GM21381 (cell line): ENCODE measurements around the gene RDH5.

ENCODE experiments used
- ATAC-seq: cut with Tn5 transposase; IDR thresholded peaks from one replicate; pipeline ENCODE4 v1.9.1; 2021; ENCODE audit warnings: mild to moderate bottlenecking, moderate library complexity; ENCODE audit not compliant: unreplicated experiment

RDH5 gene

DNA sequence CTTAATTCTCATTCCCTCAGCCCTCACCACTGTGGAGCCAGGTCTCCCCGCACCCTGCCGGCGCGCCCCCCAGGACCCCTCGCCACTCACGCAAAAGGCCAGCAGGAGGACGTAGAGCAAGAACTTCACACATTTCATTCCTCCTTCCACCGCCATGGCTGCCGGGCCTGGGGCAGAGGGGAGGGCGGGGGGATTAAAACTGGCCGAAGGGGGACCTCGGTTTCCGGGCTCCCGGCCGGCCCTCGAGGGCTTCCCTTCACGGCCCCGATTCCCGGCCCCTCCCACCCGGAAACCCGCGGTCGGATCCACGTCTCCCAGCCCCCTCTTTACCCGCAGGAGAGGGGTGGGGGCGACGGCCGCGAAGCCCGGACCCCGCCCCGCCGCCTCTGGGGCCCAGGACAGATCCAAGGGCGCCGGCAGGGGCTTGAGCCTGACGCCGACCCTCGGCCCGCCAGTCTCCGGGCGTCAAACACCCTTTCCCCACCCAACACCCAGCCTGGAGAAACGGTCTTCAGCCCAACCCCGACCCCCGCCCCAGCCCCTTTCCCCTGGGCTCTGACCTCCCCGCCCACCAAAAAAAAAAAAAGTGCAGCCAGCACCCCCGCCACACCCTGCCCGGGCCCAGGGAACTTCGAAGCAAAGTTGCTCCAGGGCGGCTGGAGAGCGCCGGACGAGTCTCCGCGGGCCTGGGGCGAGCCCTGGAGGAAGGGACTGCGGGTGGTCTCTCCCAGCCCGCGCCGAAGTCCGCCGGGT is 8.2 kb downstream of the RDH5 start:
- ATAC-seq = no peak

DNA sequence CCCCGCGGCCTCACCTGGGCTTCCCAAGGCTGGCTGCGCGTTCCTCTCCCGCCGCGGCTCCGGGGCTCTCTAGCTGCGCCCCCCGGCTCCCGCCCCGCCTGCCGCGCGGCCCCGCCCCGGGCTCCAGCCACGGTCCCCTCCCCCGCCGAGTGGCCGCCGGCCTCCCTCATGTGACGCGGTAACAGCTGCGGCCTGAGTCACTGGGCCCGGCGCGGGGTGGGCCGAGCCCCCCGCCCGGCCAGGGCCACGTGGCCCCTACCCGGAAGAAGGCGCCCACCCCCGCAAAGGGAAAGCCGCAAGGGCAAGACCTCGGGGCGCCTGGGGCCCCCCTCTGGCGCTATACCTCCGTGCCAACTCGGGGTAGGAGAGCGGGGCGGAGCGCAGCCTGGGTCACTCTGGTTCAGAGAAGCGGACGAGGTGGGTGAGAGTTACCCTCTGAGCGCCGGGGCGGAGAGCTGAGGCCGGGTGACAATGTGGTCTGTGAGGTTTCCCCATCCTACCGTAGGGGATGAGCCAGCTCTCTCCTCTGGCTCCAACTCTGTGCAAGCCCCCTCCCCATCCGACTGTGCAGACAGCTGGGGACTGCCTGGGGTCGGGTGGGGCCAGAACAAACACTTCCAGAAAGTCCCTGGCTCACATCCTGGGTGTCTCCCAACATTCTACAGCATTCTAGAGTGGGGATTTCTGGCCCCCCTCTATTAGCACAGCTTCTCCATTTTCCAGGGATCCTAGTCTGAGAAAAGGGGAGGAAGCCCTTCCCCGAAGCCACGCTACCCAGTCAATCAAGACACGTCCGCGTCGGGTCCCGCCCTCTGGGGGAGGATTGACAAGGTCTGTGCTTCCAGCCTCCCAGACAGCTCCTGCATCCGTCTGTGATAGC is 9.0 kb downstream of the RDH5 start, which contains the start of gene CD63:
Gene CD63, minus strand, starts transcription at position 71 of the 880 bp plus-strand sequence. CDS start 668 bp downstream, outside the sequence.
- ATAC-seq = peak; percentile 59

DNA sequence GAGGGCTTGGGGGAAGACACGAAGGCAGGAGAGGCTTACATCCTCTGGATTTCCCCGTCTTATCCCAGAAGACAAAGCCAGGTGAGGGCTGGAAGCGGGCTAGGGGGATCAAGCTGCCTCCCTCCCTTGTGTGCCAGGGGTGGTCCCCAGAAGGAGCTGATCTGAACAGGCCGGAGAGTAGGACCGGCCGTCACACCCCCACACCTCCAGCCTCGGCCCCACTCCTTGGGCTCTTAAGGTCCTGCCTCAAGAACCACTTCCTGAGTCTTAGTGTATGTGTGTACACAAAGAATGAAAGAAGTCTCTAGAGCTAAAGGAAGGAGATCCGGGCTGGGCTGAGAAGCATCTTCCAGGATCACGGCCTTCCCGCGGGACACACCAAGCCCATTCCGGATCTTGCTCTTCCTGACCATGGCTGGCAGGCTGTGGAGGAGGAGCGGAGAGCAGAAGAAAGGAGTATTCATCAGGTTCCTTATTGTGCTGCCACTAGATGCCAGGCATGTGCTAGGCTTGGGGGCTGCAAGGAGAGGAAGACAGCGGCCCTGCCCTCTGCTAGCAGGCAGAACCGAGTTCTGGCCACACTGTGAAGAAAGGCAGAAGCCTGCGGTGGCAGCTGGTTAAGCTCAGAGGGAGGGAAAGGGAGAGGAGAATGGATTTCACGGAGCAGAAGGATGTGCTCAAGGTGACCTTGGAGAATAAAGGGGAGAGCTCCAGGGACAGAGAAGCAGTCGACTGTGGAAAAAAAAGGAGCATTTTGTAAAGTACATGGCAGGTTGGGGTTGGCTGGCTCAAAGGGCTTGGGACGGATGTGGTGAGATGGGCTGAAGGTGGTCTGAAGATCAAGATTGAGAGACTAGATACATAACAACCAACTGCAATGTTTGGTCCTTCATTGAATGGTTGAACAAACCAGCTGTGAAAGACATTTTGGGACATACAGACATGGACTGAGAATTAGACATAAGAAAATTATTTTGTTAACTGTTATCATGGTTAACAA is 9.9 kb downstream of the RDH5 start:
- peak; percentile 43 for ATAC-seq

DNA sequence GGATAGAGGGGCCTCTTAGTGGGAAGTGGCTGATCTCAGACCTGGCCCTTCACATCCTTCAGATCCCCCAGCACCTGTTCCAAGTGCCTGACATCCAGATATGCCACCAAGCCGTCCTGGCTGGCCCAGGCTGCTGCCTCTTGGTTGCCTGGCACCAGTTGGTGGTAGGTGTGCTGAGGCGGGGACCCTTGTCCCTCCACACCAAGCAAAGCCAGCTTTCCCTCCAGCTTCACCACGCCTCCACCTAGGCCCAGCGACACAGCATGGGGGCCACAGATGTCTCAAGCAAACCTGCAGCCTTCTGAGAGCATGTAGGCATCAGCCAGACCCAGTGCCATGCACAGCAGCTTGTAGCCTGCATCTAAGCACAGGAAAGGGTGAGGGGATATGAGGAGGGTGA is 12.1 kb downstream of the RDH5 start:
- no peak for ATAC-seq

DNA sequence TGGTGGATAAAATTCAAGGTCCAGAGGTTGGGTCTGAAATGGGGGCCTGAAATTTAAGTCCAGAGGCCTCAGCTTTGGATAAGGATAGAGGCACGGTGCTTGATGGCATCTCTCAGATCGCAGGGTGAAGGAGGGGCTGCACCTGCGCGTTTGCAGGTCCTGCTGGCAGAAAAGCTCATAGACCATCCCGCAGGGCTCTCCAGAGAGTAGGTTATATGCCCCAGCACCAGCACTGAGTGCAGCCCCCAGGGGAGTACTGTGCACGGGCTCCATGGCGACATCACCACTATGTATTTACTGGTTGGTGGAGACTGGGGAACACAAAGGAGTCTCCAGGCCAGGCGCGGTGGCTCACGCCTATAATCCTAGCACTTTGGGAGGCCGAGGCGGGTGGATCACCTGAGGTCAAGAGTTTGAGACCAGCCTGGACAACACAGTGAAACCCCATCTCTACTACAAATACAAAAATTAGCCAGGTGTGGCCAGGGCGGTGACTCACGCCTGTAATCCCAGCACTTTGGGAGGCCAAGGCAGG is 12.9 kb downstream of the RDH5 start:
- no peak for ATAC-seq

DNA sequence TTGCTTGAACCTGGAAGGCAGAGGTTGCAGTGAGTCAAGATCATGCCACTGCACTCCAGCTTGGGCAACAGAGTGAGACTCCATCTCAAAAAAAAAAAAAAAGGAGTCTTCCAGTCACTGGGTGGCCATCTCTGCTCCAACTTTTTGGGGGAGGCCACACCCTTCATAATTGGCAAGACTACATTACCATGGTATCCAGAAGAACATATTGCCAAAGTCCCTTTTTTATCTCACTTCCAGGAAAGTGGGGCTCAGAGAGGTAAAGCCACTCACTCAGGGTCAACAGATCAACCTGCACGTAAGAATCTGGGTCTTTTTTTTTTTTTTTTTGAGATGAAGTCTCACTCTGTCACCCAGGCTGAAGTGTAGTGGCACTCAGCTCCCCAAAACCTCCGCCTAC is 13.7 kb downstream of the RDH5 start:
- ATAC-seq = no peak

DNA sequence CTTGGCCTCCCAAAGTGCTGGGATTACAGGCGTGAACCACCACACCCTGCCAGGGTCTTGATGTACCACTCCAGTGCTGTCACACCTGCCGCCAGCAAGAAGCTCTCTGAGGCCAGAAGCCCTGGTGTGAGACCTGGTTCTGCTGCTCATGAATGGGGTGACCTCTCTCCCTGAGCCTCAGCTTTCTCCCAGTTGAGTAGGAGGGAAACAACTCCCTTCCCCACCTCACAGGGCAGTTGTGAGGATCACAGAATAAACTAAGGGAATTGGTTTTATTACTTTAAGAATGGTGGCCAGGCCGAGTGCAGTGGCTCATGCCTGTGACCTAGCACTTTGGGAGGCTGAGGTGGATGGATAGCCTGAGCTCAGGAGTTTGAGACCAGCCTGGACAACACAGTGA is 14.4 kb downstream of the RDH5 start:
- ATAC-seq = no peak

DNA sequence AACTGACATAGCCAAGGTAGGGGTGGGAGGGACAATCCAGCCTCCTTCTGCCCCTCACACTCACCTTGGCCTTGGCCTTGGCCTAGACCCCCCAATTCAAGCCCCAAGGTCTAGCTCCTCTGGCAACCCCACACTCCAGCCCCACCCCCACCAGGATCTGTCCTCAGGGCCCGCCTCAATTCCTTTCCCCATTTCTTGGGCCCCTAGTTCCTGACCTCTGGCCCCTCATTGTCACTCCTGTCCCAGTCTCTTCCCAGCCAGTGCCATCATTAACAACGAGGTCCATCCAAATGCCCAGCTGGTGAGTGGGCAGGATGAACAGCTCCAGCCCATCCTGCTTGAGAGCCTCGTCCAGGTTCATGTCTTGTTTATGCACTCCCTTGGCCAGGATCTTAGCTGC is 15.9 kb downstream of the RDH5 start:
- no peak for ATAC-seq

DNA sequence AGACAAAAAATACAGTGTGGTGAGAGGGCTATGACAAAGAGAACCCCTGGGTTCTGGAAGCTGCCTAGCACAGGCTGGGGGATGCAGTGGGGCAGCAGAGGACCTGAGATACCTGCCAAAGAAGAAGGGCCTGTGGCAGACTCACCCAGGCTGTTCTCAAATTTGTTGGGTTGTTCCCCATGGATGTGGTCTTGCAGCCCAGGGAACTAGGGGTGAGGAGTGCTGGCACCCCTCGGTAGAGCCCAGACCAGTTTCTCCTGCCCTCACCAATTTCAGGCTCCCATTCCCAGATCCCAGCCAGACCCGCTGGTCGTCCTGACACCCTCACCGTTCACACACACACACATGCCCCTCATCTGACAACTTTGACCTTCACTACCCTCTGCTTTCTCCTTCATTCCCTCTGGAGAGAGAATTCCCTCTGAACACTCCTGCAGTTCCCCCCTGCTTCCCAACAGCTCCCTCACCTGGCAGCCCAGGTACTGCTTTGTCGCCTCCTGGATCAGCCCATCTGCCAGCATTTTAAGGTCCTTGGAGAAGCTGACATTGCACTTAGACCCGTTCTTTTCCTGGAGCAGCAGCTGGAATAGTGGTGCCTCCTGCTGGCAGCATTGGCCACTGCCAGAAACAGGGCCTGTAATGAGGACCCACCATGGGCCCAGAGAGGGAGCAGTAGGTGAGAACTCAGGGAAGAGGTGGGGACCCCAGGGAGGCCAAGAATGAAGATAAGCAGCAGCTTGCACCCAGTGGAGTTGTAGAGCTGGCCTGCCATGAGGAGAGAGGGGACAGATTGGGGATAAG is 16.8 kb downstream of the RDH5 start:
- no peak for ATAC-seq

DNA sequence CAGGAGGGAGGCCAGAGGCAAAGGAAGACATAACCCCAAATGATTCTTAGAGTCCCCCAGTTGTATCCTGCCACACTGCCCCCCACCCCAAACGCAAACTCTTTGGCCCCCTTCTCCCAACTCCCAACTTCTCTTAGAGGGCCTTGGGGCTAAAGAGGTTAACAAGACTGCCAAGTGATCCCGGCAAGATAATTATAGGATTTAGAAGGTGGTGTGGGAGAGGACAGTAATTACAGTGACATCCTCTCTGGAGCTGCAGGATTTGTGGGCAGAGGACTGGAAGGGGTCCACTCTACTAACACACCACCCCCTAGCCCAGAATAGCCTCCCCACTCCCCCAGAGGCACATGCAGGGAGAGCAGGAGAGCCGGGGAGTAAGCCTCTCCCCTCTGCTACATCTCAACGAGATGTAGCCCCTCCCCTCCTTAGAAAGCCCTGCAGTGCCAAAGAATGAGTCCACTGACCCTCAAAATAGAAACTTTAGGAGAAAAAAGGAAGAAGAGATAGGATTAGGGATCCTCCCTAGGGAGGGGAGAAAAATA is 17.5 kb downstream of the RDH5 start:
- peak; percentile 11 for ATAC-seq

DNA sequence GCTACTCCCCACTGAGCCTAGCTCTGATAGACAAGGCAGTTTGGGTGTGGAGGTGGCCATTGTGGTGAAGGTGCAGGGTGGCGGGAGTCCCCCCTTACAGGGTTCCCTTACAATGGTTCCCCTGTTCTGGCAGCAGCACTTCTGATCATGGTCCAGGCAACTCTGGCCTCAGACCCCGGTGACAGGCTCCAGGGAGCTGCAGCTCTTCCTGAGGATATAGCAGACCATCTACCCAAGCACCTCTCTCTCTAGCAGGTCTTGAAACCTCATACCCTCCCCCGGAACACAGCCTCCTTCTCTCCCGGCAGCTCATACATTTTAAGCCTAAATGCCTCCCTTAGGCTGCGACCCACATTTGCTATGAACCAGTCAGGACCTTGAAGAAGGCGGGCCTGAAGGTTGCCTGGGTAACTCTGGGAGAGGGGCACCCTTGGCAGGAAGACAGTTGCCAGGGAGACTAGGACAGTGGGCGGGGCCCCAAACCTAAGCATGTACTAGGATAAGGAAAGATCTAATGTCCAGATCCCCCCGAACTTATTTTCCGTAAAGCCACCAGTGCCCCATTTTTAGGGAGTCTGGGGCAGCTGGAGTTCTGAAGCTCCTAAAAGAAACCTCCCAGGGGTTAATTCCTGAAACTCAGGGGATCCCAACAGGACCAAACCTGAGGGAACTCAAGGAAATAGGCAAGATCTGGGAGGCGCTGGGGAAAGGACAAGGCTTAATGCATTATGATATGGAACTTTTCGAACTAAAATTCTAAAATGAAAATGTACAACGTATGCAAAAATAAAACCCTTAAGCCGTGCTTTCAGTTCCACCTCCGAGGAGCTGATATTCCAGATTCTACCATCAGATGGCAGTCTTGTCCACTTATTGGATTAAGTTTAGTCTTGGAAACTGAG is 18.2 kb downstream of the RDH5 start:
- ATAC-seq = peak; percentile 86

DNA sequence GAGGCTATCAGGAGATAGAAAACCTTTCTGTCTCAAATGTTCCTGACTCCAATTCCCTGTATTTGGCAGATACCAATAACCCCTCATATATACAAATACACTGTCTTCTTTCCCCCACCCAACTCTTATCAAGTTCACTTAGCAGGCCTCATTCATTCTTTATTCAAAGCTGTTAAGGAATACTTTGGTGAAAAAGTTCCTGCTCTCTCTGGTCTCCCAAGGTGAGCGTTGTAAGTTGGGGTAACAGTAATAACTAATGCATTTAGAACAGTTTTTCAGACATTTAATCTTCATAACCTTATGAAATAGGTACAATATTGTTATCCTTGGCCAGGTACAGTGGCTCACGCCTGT is 18.8 kb downstream of the RDH5 start:
- ATAC-seq = no peak

DNA sequence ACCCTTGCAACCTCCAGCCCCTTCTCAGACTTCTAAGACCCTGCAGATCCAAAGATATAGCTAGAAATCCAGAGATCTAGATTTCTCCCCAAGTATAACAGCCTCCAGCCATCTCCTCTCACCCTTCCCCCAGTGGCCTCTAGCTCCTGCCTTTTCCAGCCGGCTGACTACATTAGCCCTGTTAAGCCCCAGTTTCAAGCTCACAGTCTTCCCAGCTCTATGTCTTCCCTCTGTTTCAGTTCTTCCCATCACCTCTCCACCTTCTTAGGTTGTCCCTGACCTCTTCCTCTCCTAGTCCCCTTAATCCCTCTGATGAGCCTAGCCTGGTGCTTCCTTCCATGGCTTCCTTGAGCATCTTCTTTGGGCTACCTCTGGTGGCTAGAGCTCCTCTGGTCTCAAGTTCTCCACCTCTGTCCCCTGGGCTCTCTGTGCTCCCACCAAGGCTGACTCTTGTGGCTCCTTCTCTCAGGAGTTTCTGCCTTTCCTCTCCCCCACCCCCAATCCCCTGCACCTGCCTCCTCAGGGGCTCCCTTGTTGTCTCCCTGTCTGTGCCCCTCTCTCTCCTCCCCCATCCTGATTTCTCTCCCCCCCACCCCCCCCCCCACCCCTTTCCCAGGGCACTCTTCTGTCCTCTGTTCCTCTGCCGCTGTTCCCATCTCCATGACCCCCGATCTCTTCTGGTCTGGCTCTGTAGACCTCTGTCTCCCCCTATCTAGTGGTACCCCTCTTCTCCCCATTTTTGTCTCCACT is 21.9 kb downstream of the RDH5 start:
- no peak for ATAC-seq

DNA sequence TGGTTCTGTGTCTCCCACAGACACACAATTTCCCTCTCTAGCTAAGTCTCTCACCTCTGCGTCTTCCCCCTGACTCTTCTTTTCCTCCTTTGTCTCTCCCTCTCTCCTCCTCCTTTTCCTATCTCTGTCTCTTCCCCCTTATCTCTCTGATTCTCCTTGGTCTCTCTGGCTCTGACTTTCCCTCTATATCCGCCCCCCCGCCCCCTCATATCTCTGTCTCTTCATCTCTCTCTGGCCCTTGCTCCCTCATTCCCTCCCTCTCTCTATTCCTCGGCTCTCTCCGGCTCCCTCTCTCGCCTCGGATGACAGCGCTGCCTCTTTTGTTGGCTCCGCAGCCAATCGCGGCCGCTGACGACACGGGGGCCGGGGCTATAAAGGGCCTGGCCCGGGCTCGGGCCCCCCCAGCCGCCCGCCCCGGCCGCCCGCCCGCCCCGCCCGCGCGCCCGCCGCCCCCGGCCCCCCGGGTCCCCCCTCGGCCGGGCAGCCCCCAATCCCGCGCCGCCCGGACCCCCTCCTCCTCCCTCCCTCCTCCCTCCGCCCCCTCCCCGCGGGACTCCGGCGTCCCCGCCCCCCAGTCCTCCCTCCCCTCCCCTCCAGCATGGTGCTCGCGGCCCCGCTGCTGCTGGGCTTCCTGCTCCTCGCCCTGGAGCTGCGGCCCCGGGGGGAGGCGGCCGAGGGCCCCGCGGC is 22.7 kb downstream of the RDH5 start, which contains the start of gene GDF11:
Gene GDF11, plus strand, starts transcription at position 404 of the 687 bp plus-strand sequence. Its CDS starts 195 bp downstream, at position 599.
- peak; percentile 27 for ATAC-seq

DNA sequence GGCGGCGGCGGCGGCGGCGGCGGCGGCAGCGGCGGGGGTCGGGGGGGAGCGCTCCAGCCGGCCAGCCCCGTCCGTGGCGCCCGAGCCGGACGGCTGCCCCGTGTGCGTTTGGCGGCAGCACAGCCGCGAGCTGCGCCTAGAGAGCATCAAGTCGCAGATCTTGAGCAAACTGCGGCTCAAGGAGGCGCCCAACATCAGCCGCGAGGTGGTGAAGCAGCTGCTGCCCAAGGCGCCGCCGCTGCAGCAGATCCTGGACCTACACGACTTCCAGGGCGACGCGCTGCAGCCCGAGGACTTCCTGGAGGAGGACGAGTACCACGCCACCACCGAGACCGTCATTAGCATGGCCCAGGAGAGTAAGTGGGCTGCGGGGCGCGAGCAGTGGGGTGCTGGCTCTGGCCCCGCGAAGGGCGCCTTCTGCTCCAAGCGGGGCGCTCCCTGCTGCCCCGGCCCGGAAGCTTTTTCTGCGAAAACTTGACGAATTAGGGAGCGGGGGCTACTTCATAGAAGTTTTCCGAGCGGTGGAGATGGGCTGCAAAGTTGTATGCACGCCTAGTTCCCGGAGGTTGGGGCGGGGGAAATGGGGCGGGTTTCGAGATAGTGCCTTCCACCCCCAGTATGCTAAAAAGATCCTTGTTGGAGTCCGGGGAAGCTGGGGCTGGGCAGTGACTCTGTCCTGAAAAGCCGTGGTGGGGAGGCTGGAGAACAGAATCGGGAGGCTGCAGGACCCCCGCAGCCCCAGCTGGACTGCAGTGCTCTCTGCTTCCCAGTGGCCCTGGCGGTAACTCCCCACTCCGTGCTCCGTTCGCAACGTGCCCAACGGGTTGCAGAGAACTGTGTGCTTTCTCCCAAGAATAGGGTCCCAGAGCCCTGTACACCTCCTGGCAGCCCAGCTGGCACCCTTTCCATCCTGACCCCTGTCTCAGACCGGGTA is 23.5 kb downstream of the RDH5 start:
- peak; percentile 62 for ATAC-seq
